ENCODE data around the gene POLD2.

The POLD2 gene

DNA sequence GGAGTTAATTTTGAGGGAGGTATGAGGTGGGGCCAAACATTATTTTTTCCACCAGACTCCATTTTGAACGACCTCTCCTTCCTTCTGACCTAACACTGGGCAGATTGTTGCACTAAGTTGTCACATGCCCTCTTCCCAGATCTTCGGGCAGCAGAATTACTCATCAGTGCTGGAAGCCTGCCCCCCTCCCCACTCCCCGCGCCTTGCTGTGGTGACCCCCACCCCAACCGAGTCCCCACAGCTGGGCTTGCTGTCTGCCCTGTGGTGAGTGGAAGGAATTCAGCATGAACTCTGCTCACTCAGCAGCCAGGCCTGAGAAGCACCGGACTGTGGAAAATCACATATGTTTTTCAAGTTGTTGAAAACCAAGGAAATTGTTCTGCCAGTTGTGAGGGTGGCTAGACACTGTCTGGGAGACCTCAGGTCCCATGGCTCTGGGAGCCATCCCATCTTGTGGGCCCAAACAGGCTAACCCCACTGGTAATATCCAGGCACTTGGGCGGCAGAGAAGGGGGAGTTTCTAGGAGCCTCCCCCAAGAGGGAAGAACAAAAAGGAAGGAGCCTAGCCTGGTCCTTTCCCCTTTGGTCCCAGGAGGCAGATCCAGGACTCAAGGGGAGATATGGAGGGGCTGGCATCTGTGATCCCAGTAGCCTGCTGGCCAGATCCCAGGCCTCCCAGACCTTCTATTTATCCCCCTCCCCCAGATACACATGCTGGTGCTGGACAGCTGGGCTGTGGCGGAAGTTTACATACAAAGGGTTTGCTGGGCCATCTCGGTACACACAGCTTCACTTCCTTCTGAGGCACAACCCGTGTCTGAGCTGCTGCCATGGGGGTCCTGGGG is 22.7 kb downstream of the POLD2 start:
- TF ChIP-seq, protein P1, sequence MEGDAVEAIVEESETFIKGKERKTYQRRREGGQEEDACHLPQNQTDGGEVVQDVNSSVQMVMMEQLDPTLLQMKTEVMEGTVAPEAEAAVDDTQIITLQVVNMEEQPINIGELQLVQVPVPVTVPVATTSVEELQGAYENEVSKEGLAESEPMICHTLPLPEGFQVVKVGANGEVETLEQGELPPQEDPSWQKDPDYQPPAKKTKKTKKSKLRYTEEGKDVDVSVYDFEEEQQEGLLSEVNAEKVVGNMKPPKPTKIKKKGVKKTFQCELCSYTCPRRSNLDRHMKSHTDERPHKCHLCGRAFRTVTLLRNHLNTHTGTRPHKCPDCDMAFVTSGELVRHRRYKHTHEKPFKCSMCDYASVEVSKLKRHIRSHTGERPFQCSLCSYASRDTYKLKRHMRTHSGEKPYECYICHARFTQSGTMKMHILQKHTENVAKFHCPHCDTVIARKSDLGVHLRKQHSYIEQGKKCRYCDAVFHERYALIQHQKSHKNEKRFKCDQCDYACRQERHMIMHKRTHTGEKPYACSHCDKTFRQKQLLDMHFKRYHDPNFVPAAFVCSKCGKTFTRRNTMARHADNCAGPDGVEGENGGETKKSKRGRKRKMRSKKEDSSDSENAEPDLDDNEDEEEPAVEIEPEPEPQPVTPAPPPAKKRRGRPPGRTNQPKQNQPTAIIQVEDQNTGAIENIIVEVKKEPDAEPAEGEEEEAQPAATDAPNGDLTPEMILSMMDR (IDR thresholded peaks at IDR 0.05; ENCODE audit: low read depth, low read length), result no peak
- peak; percentile 59 for DNase-seq (ENCODE audit: extremely low read depth, low read depth)

- TF ChIP-seq, protein P1 (IDR thresholded peaks at IDR 0.05; ENCODE audit: low read depth, low read length), result no peak
- DNase-seq (ENCODE audit: extremely low read depth, low read depth), result no peak
These were observed 23.7 kb downstream of the POLD2 start for GRCh38 chr7:44099669-44100068.

- DNase-seq (ENCODE audit: extremely low read depth, low read depth), result no peak
- TF ChIP-seq, protein P1 (IDR thresholded peaks at IDR 0.05; ENCODE audit: low read depth, low read length), result no peak
These were observed 25.0 kb downstream of the POLD2 start for GRCh38 chr7:44098092-44099068.

DNA sequence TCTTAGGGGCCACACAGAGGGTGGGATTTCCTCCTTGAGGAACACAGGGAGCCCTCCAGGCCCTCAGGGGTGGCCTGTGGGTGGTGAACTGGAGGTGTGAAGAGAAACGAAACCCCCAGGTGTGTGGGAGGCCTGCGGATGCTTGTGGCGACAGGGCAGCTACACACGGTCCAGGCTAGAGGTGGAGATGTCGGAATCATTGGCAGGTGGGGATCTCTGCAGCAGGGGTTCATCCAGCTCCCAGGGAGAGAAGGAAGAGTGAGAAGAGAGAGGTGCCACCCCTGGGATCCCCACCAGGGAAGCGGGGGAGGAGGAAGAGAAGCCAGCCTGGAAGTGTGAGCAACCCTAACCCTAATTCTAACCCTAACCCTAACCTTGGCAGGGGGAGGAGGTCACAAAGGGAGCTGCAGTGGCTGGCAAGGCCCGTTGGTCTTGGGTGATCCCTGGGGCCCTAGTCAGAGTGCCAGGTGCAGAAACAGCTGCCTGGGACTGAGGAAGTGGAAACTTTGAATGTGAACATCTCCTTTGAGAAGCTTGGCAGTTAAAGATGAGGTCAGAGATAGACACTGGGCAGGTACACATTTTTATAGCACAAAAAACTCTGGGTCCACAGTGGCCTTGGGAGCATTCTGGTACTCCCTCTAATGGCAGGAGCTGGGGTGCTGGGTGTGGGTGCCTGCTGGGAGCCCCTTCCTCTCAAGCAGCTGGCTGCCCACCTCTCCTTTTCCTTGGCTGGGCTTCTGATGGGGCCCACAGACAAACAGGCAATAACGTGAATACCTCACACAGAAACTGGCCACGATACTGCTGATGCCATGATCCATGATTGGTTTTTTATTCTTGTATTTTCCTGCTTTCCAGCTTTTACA is 26.1 kb downstream of the POLD2 start:
- TF ChIP-seq, protein P1 (IDR thresholded peaks at IDR 0.05; ENCODE audit: low read depth, low read length), result no peak
- DNase-seq (ENCODE audit: extremely low read depth, low read depth), result no peak

DNA sequence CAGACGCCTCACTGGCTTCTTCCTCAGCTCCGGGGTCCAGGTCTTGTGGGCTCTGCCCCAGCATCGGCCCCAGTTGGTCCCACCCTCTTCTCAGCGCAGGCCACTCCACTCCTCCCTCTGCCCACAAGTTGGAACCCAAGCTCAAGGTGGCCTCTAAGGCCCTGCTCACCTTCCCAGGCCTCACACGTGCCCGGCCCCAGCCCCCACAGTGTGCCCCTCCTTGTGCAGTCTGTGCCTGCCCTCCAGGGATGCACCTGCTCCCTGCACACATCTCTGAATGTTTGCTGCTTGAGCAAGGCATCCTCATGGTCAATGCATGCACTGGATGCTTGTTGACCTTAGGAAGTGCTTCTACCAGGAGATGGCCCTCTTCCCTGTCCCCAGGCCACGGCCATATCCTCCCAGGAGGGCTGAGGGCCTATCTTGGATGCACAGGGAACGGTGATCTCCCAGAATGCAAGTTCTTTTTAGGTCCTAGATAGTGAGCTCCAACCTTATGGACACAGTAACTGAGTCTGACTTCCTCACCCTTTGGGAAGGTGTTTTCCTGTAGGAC is 26.9 kb downstream of the POLD2 start:
- TF ChIP-seq, protein P1 (IDR thresholded peaks at IDR 0.05; ENCODE audit: low read depth, low read length), result no peak
- no peak for DNase-seq (ENCODE audit: extremely low read depth, low read depth)

- DNase-seq (ENCODE audit: extremely low read depth, low read depth), result no peak
- TF ChIP-seq, protein P1 (IDR thresholded peaks at IDR 0.05; ENCODE audit: low read depth, low read length), result no peak
These were observed 27.6 kb downstream of the POLD2 start for GRCh38 chr7:44095781-44096180.

Measured in AG09319 (cell line).